H1 (cell line): Measurements from ENCODE around the gene KRTAP1-3. TPM values are rescaled to one million over a fixed set of nuclear protein-coding genes. Genes with fewer than 3 reads are reported as not detected.

Experiments
- CTCF ChIA-PET: fragments of 300-600 bp; sonication (Branson Sonifier 250); formaldehyde crosslinking; loops from one replicate; lab custom pipeline; 2021; ENCODE audit not compliant: partially characterized antibody; lab: Charles Lee
- POLR2A ChIA-PET: fragments of 300-600 bp; sonication (Branson Sonifier 250); formaldehyde crosslinking; loops from one replicate; lab custom pipeline; 2021; ENCODE audit warnings: inconsistent platforms; ENCODE audit not compliant: partially characterized antibody; lab: Charles Lee
- DNase-seq, 2 experiments: peaks; one replicate each; pipeline versions ENCODE4 v3.0.0 to v3.0.0-alpha.2; 2010 to 2022; ENCODE audit warnings: low spot score in 2 of 2, low read depth in 1 of 2, mixed read lengths in 1 of 2
- FAIRE-seq: peaks from 2 replicates; lab custom pipeline; 2011; peaks lifted over from hg19 to GRCh38; lab: Jason Lieb, UNC
- H2AFZ ChIP-seq: 2 replicates; pipeline ENCODE4 v1.8.1; 2012; ENCODE audit warnings: low read length, inconsistent platforms
- H2AK5ac ChIP-seq: 2 replicates; pipeline ENCODE4 v1.6.1; 2013; ENCODE audit warnings: low read depth, low read length
- H2BK120ac ChIP-seq: replicated peaks from 2 replicates; pipeline ENCODE3; 2013; ENCODE audit warnings: low read depth, low read length, inconsistent platforms
- H2BK12ac ChIP-seq: 2 replicates; pipeline ENCODE4 v1.6.1; 2013; ENCODE audit warnings: low read depth, low read length
- H2BK15ac ChIP-seq: 2 replicates; pipeline ENCODE4 v1.6.1; 2013; ENCODE audit warnings: low read length
- H2BK20ac ChIP-seq: 2 replicates; pipeline ENCODE4 v1.6.1; 2013; ENCODE audit warnings: low read length
- H2BK5ac ChIP-seq: 2 replicates; pipeline ENCODE4 v1.6.1; 2013; ENCODE audit warnings: low read depth, low read length
- H3K14ac ChIP-seq: 2 replicates; pipeline ENCODE4 v1.6.1; 2013; ENCODE audit warnings: inconsistent platforms; ENCODE audit not compliant: insufficient read length
- H3K18ac ChIP-seq: 2 replicates; pipeline ENCODE4 v1.6.1; 2013; ENCODE audit warnings: low read length; ENCODE audit errors: extremely low read depth
- H3K23ac ChIP-seq: 2 replicates; pipeline ENCODE4 v1.6.1; 2013; ENCODE audit warnings: inconsistent platforms; ENCODE audit not compliant: insufficient read length
- H3K23me2 ChIP-seq: 2 replicates; pipeline ENCODE4 v1.6.1; 2013; ENCODE audit warnings: low read depth, low read length
- H3K27ac ChIP-seq: 2 replicates; pipeline ENCODE4 v1.6.1; 2011; ENCODE audit warnings: low read depth, low read length, inconsistent platforms
- H3K27me3 ChIP-seq, 4 experiments: replicated peaks in 1 of 4; 1 replicate in 1 of 4; 2 replicates in 3 of 4; pipeline versions ENCODE4 v1.6.1 to v1.8.1; 2011 to 2013; ENCODE audit warnings: low read length in 3 of 4, mild to moderate bottlenecking in 3 of 4, inconsistent platforms in 2 of 4, mixed read lengths in 2 of 4, moderate library complexity in 1 of 4; ENCODE audit not compliant: control insufficient read depth in 3 of 4, insufficient read depth in 3 of 4; ENCODE audit errors: extremely low read depth in 1 of 4
- H3K36me3 ChIP-seq, 4 experiments: 2 replicates each; pipeline versions ENCODE4 v1.6.1 to v1.8.1; 2011 to 2013; ENCODE audit warnings: mild to moderate bottlenecking in 4 of 4, low read length in 3 of 4, moderate library complexity in 2 of 4, control low read depth in 1 of 4, inconsistent platforms in 1 of 4; ENCODE audit not compliant: insufficient read depth in 4 of 4, control insufficient read depth in 2 of 4
- H3K4ac ChIP-seq: replicated peaks from 2 replicates; pipeline ENCODE3; 2013; ENCODE audit warnings: low read length, low read depth, mixed read lengths, inconsistent platforms; ENCODE audit not compliant: insufficient read length
- H3K4me1 ChIP-seq, 4 experiments: replicated peaks in 1 of 4; 1 replicate in 1 of 4; 2 replicates in 3 of 4; pipeline versions ENCODE4 v1.6.1 to v1.8.1; 2011 to 2013; ENCODE audit warnings: low read length in 3 of 4, inconsistent platforms in 2 of 4, mixed read lengths in 1 of 4; ENCODE audit not compliant: insufficient read depth in 4 of 4, control insufficient read depth in 3 of 4
- H3K4me2 ChIP-seq, 2 experiments: 2 replicates each; pipeline versions ENCODE4 v1.6.1 to v1.8.1; 2011 to 2013; ENCODE audit warnings: low read depth in 2 of 2, low read length in 2 of 2, control low read depth in 1 of 2, inconsistent platforms in 1 of 2, mild to moderate bottlenecking in 1 of 2; ENCODE audit not compliant: insufficient read depth in 1 of 2
- H3K4me3 ChIP-seq, 4 experiments: fragments of 200-600, 300-600 bp in 1 of 4; sonication (generic), shearing (Covaris generic), sonication (Bioruptor Twin) in 1 of 4; 2 replicates each; pipeline versions ENCODE4 v1.5.1 to v1.8.1; 2011 to 2016; ENCODE audit warnings: low read length in 4 of 4, low read depth in 3 of 4, control low read depth in 2 of 4, inconsistent platforms in 2 of 4, mild to moderate bottlenecking in 2 of 4, mixed read lengths in 1 of 4, moderate library complexity in 1 of 4; ENCODE audit not compliant: insufficient read depth in 2 of 4; ENCODE audit errors: extremely low read depth in 1 of 4
- H3K56ac ChIP-seq: replicated peaks from 2 replicates; pipeline ENCODE3; 2013; ENCODE audit warnings: low read depth, mild to moderate bottlenecking, mixed read lengths, low read length, inconsistent platforms; ENCODE audit not compliant: insufficient read length
- H3K79me1 ChIP-seq: 2 replicates; pipeline ENCODE4 v1.6.1; 2013; ENCODE audit warnings: low read depth, low read length, control low read depth
- H3K79me2 ChIP-seq, 2 experiments: 2 replicates each; pipeline versions ENCODE4 v1.6.1 to v1.8.1; 2012 to 2013; ENCODE audit warnings: low read length in 2 of 2, mild to moderate bottlenecking in 2 of 2, inconsistent platforms in 1 of 2; ENCODE audit not compliant: insufficient read depth in 2 of 2, control insufficient read depth in 1 of 2
- H3K9ac ChIP-seq, 4 experiments: replicated peaks in 1 of 4; 1 replicate in 1 of 4; 2 replicates in 3 of 4; pipeline versions ENCODE4 v1.6.1 to v1.8.1; 2011 to 2013; ENCODE audit warnings: low read depth in 3 of 4, low read length in 3 of 4, control low read depth in 2 of 4, mild to moderate bottlenecking in 2 of 4, moderate library complexity in 2 of 4, inconsistent platforms in 1 of 4; ENCODE audit errors: extremely low read depth in 1 of 4
- H3K9me3 ChIP-seq, 2 experiments: 2 replicates each; pipeline versions ENCODE4 v1.6.1 to v1.8.1; 2012 to 2013; ENCODE audit warnings: mild to moderate bottlenecking in 2 of 2, moderate library complexity in 2 of 2, control low read depth in 1 of 2, inconsistent platforms in 1 of 2, low read depth in 1 of 2, low read length in 1 of 2, mixed read lengths in 1 of 2; ENCODE audit not compliant: insufficient read depth in 2 of 2
- H4K20me1 ChIP-seq, 2 experiments: replicated peaks in 1 of 2; 2 replicates each; pipeline versions ENCODE3 to v1.8.1; 2011 to 2013; ENCODE audit warnings: inconsistent platforms in 2 of 2, low read length in 2 of 2, mild to moderate bottlenecking in 1 of 2; ENCODE audit not compliant: insufficient read depth in 2 of 2, control insufficient read depth in 1 of 2
- H4K5ac ChIP-seq: 2 replicates; pipeline ENCODE4 v1.6.1; 2013; ENCODE audit warnings: low read length, low read depth, mixed read lengths, inconsistent platforms; ENCODE audit not compliant: insufficient read length
- H4K8ac ChIP-seq: 2 replicates; pipeline ENCODE4 v1.8.0; 2013; ENCODE audit warnings: mild to moderate bottlenecking, moderate library complexity, low read length, inconsistent platforms; ENCODE audit not compliant: insufficient read depth; ENCODE audit errors: extremely low read depth
- H4K91ac ChIP-seq: replicated peaks from 2 replicates; pipeline ENCODE3; 2013; ENCODE audit warnings: low read length, mixed read lengths, inconsistent platforms; ENCODE audit not compliant: insufficient read length
- ASH2L ChIP-seq: fragments of 200-600, 300-600 bp; sonication (generic); IDR thresholded peaks from one replicate; pipeline ENCODE4 v1.7.1; 2017; ENCODE audit warnings: low read length
- CTCF ChIP-seq, 3 experiments: IDR thresholded peaks; 1 replicate in 2 of 3; 2 replicates in 1 of 3; pipeline versions ENCODE4 v1.5.1 to v1.6.1; 2011; ENCODE audit warnings: low read length in 3 of 3, mild to moderate bottlenecking in 3 of 3, inconsistent platforms in 2 of 3, low read depth in 1 of 3, moderate library complexity in 1 of 3; ENCODE audit not compliant: insufficient read depth in 1 of 3; ENCODE audit errors: control extremely low read depth in 1 of 3
- FOSL1 ChIP-seq: IDR thresholded peaks from 2 replicates; pipeline ENCODE4 v1.6.1; 2011; ENCODE audit warnings: mild to moderate bottlenecking, low read depth, low read length, moderate library complexity; ENCODE audit not compliant: insufficient read depth
- HDAC2 ChIP-seq, 2 experiments: fragments of 300-600 bp in 1 of 2; sonication (generic) in 1 of 2; IDR thresholded peaks; 2 replicates each; pipeline ENCODE4 v1.6.1; 2011 to 2012; ENCODE audit warnings: low read depth in 2 of 2, low read length in 2 of 2, mild to moderate bottlenecking in 2 of 2, moderate library complexity in 2 of 2, borderline replicate concordance in 1 of 2, inconsistent platforms in 1 of 2
- KDM1A ChIP-seq: fragments of 200-600, 300-600 bp; sonication (generic); IDR thresholded peaks from 2 replicates; pipeline ENCODE4 v1.7.1; 2016; ENCODE audit warnings: mild to moderate bottlenecking, low read length, borderline replicate concordance
- POLR2A ChIP-seq, 2 experiments: IDR thresholded peaks; 1 replicate in 1 of 2; 2 replicates in 1 of 2; pipeline ENCODE4 v1.6.1; 2011; ENCODE audit warnings: low read depth in 2 of 2, low read length in 2 of 2, mild to moderate bottlenecking in 2 of 2; ENCODE audit errors: control extremely low read depth in 1 of 2
- POU5F1 ChIP-seq: IDR thresholded peaks from 2 replicates; pipeline ENCODE4 v1.6.1; 2011; ENCODE audit warnings: low read depth, mild to moderate bottlenecking, low read length, moderate library complexity
- SIN3A ChIP-seq, 2 experiments: IDR thresholded peaks in 1 of 2; conservative IDR thresholded peaks in 1 of 2; 2 replicates each; pipeline ENCODE4 v1.6.1; 2011 to 2012; ENCODE audit warnings: low read length in 2 of 2, improper control_type of control experiment in 1 of 2, low read depth in 1 of 2, mild to moderate bottlenecking in 1 of 2
- SP4 ChIP-seq: IDR thresholded peaks from 2 replicates; pipeline ENCODE4 v1.6.1; 2012; ENCODE audit warnings: low read length, inconsistent platforms
- SRF ChIP-seq: IDR thresholded peaks from 2 replicates; pipeline ENCODE4 v1.6.1; 2011; ENCODE audit warnings: mild to moderate bottlenecking, low read depth, low read length, moderate library complexity
- USF2 ChIP-seq: IDR thresholded peaks from 2 replicates; pipeline ENCODE4 v1.6.1; 2011; ENCODE audit warnings: low read length, improper control_type of control experiment
- whole genome bisulfite sequencing, 2 experiments: shearing (Covaris generic) in 1 of 2; methylation state at CpG; one replicate each; pipeline versions ENCODE4 v1.1.6 to v1.1.7; 2013 to 2015; ENCODE audit warnings: low lambda C conversion rate in 2 of 2, mixed read lengths in 2 of 2, inconsistent platforms in 1 of 2, low coverage in 1 of 2, missing lambda C conversion rate in 1 of 2; ENCODE audit not compliant: insufficient replicate concordance in 2 of 2, insufficient coverage in 1 of 2, insufficient read length in 1 of 2; ENCODE audit errors: extremely low coverage in 1 of 2, missing lambda C conversion rate in 1 of 2; 5-methylcytosine and 5-hydroxymethylcytosine counted together
- polyA plus RNA-seq, 7 experiments: library from polyadenylated mRNA; depleted of rRNA in 3 of 7; stranded (reverse) in 5 of 7; unstranded in 2 of 7; fragments of >200 nt in 5 of 7; fragments of 200-250 nt in 2 of 7; gene quantifications; 1 replicate in 5 of 7; 2 replicates in 1 of 7; 4 replicates in 1 of 7; pipeline versions ENCODE4 v1.2.1 to v1.2.3, GENCODE V29; 2011 to 2013; ENCODE audit warnings: missing spikeins in 2 of 7, mixed read lengths in 2 of 7
- total RNA-seq: library from RNA; stranded (reverse); fragmentation: NEBNext Ultra II Directional; extraction: Animal tissue kit (Norgen Biotek cat#: 25700); gene quantifications from 2 replicates; pipeline ENCODE4 v1.2.1, GENCODE V29; 2021

KRTAP1-3 gene
- total and polyA plus RNA-seq, 2 of the 8 experiments (the other 6 are each of a cell fraction or from before 2014, with no cell fraction given) = not detected

GRCh38 chr17:41009936-41010335 is 24.7 kb downstream of the KRTAP1-3 start:
- WGBS, 2 experiments = 90% methylated on average over 1 of the region's 1 CpG; no CpG with 5 or more reads in 1 of the 2 experiments
- Histone ChIP-seq H3K4me2 (no peak overlapping the region), H3K9me3 (no peaks in the 10 kb centered on the region), H4K20me1 (no peaks in the 10 kb centered on the region), H4K8ac (no peak overlapping the region), H2AFZ (no peak overlapping the region), H3K23me2 (no peaks in the 10 kb centered on the region), H3K36me3 (no peaks in the 10 kb centered on the region), H3K23ac (no peak overlapping the region), H3K14ac (no peak overlapping the region), H3K79me1 (no peaks in the 10 kb centered on the region), H3K4me3 (no peak overlapping the region), H2BK15ac (no peak overlapping the region), H3K56ac (no peak overlapping the region), H2BK5ac (no peak overlapping the region), H3K27ac (no peak overlapping the region), H4K91ac (no peak overlapping the region), H3K18ac (no peak overlapping the region), H3K4ac (no peak overlapping the region), H3K9ac (no peak overlapping the region), H2BK120ac (no peak overlapping the region), H3K27me3 (no peaks in the 10 kb centered on the region), H2BK20ac (no peak overlapping the region), H2AK5ac (no peak overlapping the region), H3K4me1 (peaks cover 0 to 10% (median 6%) of the 10 kb centered on the region in 4 experiments; a peak in 6 of 7 replicates), H3K79me2 (no peaks in the 10 kb centered on the region), H4K5ac (no peak overlapping the region), H2BK12ac (no peak overlapping the region)
- DNase-seq (no peak), FAIRE-seq (no peak)
- ChIA-PET CTCF (interaction anchor here (1.1 kb wide), 1 partner anchor 19 kb away, joined by 5 read pairs; no protein-coding TSS in a partner anchor), POLR2A (no interaction called here)
- TF ChIP-seq POLR2A (IDR thresholded peaks at IDR 0.05; ENCODE audit: control extremely low read depth in 1 of 2, low read depth in 2 of 2, low read length in 2 of 2) = no peak
- no peak for TF ChIP-seq HDAC2 (IDR thresholded peaks at IDR 0.05; ENCODE audit: borderline replicate concordance in 1 of 2, low read depth in 2 of 2, low read length in 2 of 2)
- no peak for TF ChIP-seq USF2
- no peak for TF ChIP-seq ASH2L
- no peak for TF ChIP-seq POU5F1
- TF ChIP-seq CTCF (IDR thresholded peaks at IDR 0.05; ENCODE audit: control extremely low read depth in 1 of 3, insufficient read depth in 1 of 3, low read depth in 1 of 3, low read length in 3 of 3) = no peak
- TF ChIP-seq SIN3A (conservative IDR thresholded peaks at IDR 0.05 in 1 of 2, IDR thresholded peaks at IDR 0.05 in 1 of 2; ENCODE audit: low read depth in 1 of 2, low read length in 2 of 2) = no peak
- TF ChIP-seq SP4 = no peak
- TF ChIP-seq KDM1A = no peak
- TF ChIP-seq SRF = no peak
- TF ChIP-seq FOSL1 = no peak
